PC-3 (cell line): ENCODE measurements around the gene ENO4.

ENCODE experiments used
- CTCF ChIP-seq: fragments of 300-600 bp; sonication (generic); conservative IDR thresholded peaks from 2 replicates; pipeline ENCODE4 v1.5.1; 2017; ENCODE audit warnings: antibody characterized with exemption, low read depth, mild to moderate bottlenecking, low read length
- EZH2 ChIP-seq: fragments of 300-600 bp; sonication (generic); IDR thresholded peaks from one replicate; pipeline ENCODE4 v1.6.1; 2017; ENCODE audit warnings: antibody characterized with exemption, mild to moderate bottlenecking, low read length; ENCODE audit not compliant: unreplicated experiment
- EZH2phosphoT487 ChIP-seq: fragments of 300-600 bp; sonication (generic); IDR thresholded peaks from 2 replicates; pipeline ENCODE4 v1.6.1; 2018; ENCODE audit warnings: mild to moderate bottlenecking, antibody characterized with exemption, low read length, borderline replicate concordance

GRCh38 chr10:116817780-116818343, 31.4 kb upstream of the ENO4 start:
- TF ChIP-seq EZH2phosphoT487 = no peak
- TF ChIP-seq CTCF = no peak
- no peak for TF ChIP-seq EZH2
